Pancreas (tissue), 10 donors: Measurements from ENCODE around the gene GRM4. TPM values are rescaled to one million over a fixed set of nuclear protein-coding genes. Genes with fewer than 3 reads are reported as not detected.

Experiments
- ATAC-seq, 4 donors: fragments of 200-7000 bp; cut with Tn5 transposase; one replicate each; pipeline versions ENCODE4 v1.8.0 to v1.9.1; 2020; ENCODE audit warnings: mild to moderate bottlenecking in 4 of 4, moderate library complexity in 4 of 4
- DNase-seq, 6 donors: peaks; one replicate each; pipeline ENCODE4 v3.0.0-alpha.2; 2020
- FAIRE-seq: peaks from 2 replicates; lab custom pipeline; 2012; peaks lifted over from hg19 to GRCh38; lab: Jason Lieb, UNC
- H3K27ac ChIP-seq, 4 donors: fragments of 200-600 bp; sonication (generic); 1 replicate in 3 of 4; 2 replicates in 1 of 4; pipeline versions ENCODE4 v1.5.0 to v1.8.0; 2020
- H3K27me3 ChIP-seq, 4 donors: fragments of 200-600 bp; one replicate each; pipeline ENCODE4 v1.8.0; 2021
- H3K36me3 ChIP-seq, 3 donors: fragments of 200-600 bp; sonication (generic) in 1 of 3; one replicate each; pipeline versions ENCODE4 v1.5.0 to v1.8.0; 2020 to 2021
- H3K4me1 ChIP-seq, 3 donors: fragments of 200-600 bp; one replicate each; pipeline ENCODE4 v1.8.0; 2021
- H3K4me3 ChIP-seq, 4 donors: fragments of 200-600 bp; sonication (generic) in 2 of 4; one replicate each; pipeline versions ENCODE4 v1.5.0 to v1.8.0; 2020 to 2021
- H3K9me3 ChIP-seq, 4 donors: fragments of 200-600 bp; one replicate each; pipeline ENCODE4 v1.8.0; 2021
- CTCF ChIP-seq, 4 donors: fragments of 200-600 bp; sonication (generic) in 3 of 4; IDR thresholded peaks; one replicate each; pipeline versions ENCODE4 v1.5.0 to v1.8.0; 2021; ENCODE audit warnings: antibody characterized with exemption in 4 of 4
- WGBS, 2 donors: extraction: QIAGEN DNeasy Blood & Tissue Kit; methylation state at CpG; one replicate each; pipeline ENCODE4 v1.1.7; 2013; 5-methylcytosine and 5-hydroxymethylcytosine counted together
- intact Hi-C, 3 donors: fragments of 100-400 bp; cut with DNase I; formaldehyde crosslinking; loops; one replicate each; pipeline versions ENCODE4 v1.11.1 to v1.14.2; 2022
- polyA plus RNA-seq, 2 donors: library from polyadenylated mRNA; stranded (reverse); fragments of 200-250 nt; gene quantifications; one replicate each; pipeline ENCODE4 v1.2.3, GENCODE V29; 2013
- total RNA-seq, 6 donors: library from RNA; stranded (reverse); fragmentation: NEBNext Ultra II Directional in 4 of 6; extraction: Animal tissue kit (Norgen Biotek cat#: 25700) in 4 of 6; gene quantifications; one replicate each; pipeline versions ENCODE4 v1.2.1 to v1.2.4, GENCODE V29; 2021 to 2023
- donor health status: healthy with polysubstance abuse.
- donor health status: DM: no; HTN: no; CAD: no; lungs with moderate emphysema.
- donor health status: DM: no; HTN: no; CAD: no.
- donor health status: control.
- donor health status: control.
- donor health status: Bipolar disorder and iron deficiency.
- donor health status: DM: yes; HTN: yes; CAD: no.
- donor health status: DM: no; HTN: no; CAD: no.
- donor health status: DM: no; HTN: no; CAD: no.
- donor health status: DM: yes; HTN: yes; CAD: no.

The GRM4 gene
- total and polyA plus RNA-seq, 8 donors: 0.23 to 6.8 (median 1.3) TPM

- Histone ChIP-seq H3K4me3 (no peak overlapping the region), H3K36me3 (no peaks in the 10 kb centered on the region), H3K27ac (no peak overlapping the region), H3K27me3 (peaks cover 0 to 3% (median 0%) of the 10 kb centered on the region in 4 donors), H3K4me1 (peaks cover 0 to 5% (median 0%) of the 10 kb centered on the region in 3 donors), H3K9me3 (no peaks in the 10 kb centered on the region)
- 48 to 58% methylated on average over 6 of the region's 6 CpGs for WGBS, 2 donors
- DNase-seq (peak in 1 of 6 donors; percentile 26), FAIRE-seq (no peak), ATAC-seq (no peak)
- TF ChIP-seq CTCF (IDR thresholded peaks at IDR 0.05): no peak
- intact Hi-C loops: loop anchor here in 1 of 3 donors (10.0 kb wide), 1 partner anchor 573 kb away; the partner anchor contains the start of gene BAK1
Observed at GRCh38 chr6:34157851-34158250, 12.0 kb upstream of the GRM4 start.

- 63 to 71% methylated on average over 10 of the region's 10 CpGs for WGBS, 2 donors
- FAIRE-seq (no peak), ATAC-seq (no peak), DNase-seq (peak in 1 of 6 donors; percentile 16)
- no peak overlapping the region for H3K27ac ChIP-seq
- H3K27me3 ChIP-seq: peaks cover 0 to 3% (median 0%) of the 10 kb centered on the region in 4 donors
- H3K4me1 ChIP-seq: peaks cover 0 to 5% (median 0%) of the 10 kb centered on the region in 3 donors
- H3K36me3 ChIP-seq: no peaks in the 10 kb centered on the region
- TF ChIP-seq CTCF (IDR thresholded peaks at IDR 0.05): no peak
- H3K9me3 ChIP-seq: no peaks in the 10 kb centered on the region
- H3K4me3 ChIP-seq: no peak overlapping the region
- intact Hi-C loops: loop anchor here in 1 of 3 donors (10.0 kb wide), 1 partner anchor 573 kb away; the partner anchor contains the start of gene BAK1
Observed at GRCh38 chr6:34157236-34157830, 11.4 kb upstream of the GRM4 start.

- Histone ChIP-seq H3K36me3 (no peaks in the 10 kb centered on the region), H3K27ac (no peak overlapping the region), H3K27me3 (peaks cover 0 to 3% (median 0%) of the 10 kb centered on the region in 4 donors), H3K4me3 (no peak overlapping the region), H3K9me3 (no peaks in the 10 kb centered on the region), H3K4me1 (peaks cover 0 to 5% (median 0%) of the 10 kb centered on the region in 3 donors)
- WGBS, 2 donors: 64 to 79% methylated on average over 24 of the region's 24 CpGs
- FAIRE-seq (no peak), DNase-seq (peak in 1 of 6 donors; percentile 20), ATAC-seq (no peak)
- intact Hi-C loops: loop anchor here in 1 of 3 donors (10.0 kb wide), 1 partner anchor 571 kb away; the partner anchor contains the start of gene BAK1
- no peak for TF ChIP-seq CTCF (IDR thresholded peaks at IDR 0.05)
Observed at GRCh38 chr6:34155471-34156300, 9.8 kb upstream of the GRM4 start.

- ATAC-seq: peak; percentile 80 to 96 (median 92)
- Histone ChIP-seq H3K4me1 (peaks cover 0 to 5% (median 0%) of the 10 kb centered on the region in 3 donors), H3K36me3 (no peaks in the 10 kb centered on the region), H3K27ac (no peak overlapping the region), H3K4me3 (peak overlapping the region in 1 of 4 donors; percentile 28), H3K27me3 (peaks cover 0 to 3% (median under 1%) of the 10 kb centered on the region in 4 donors), H3K9me3 (no peaks in the 10 kb centered on the region)
- peak in 4 of 6 donors; percentile 19 to 89 (median 56) for DNase-seq
- intact Hi-C loops: loop anchor here in 2 of 3 donors (5.0 to 10.0 kb wide), 2 partner anchors 388 to 570 kb away; partner anchors contain the start of gene BAK1 (in 1 of the 2)
- TF ChIP-seq CTCF (IDR thresholded peaks at IDR 0.05): peak; percentile 89 to 97 (median 93)
- no peak for FAIRE-seq
- WGBS, 2 donors: 7 to 9% methylated on average over 33 to 61 of the region's 61 CpGs
Observed at GRCh38 chr6:34154668-34155447, 9.0 kb upstream of the GRM4 start.
